Aorta (tissue), 5 donors: ENCODE measurements around the gene USH2A. TPM values are rescaled to one million over a fixed set of nuclear protein-coding genes. Genes with fewer than 3 reads are reported as not detected.

Source experiments
- ATAC-seq: fragments of 200-7000 bp; cut with Tn5 transposase; one replicate; pipeline ENCODE4 v1.9.1; 2022; ENCODE audit warnings: moderate library complexity; ENCODE audit not compliant: low FRiP score
- DNase-seq, 2 donors: peaks; one replicate each; pipeline ENCODE4 v3.0.0-alpha.2; 2020
- H3K27ac ChIP-seq, 2 donors: one replicate each; pipeline ENCODE4 v1.5.1; 2013; ENCODE audit warnings: low read length in 2 of 2, mild to moderate bottlenecking in 2 of 2, moderate library complexity in 2 of 2, control low read depth in 1 of 2, inconsistent platforms in 1 of 2, low read depth in 1 of 2
- H3K27me3 ChIP-seq, 2 donors: one replicate each; pipeline ENCODE4 v1.6.1; 2013; ENCODE audit warnings: control low read depth in 1 of 2, low read length in 1 of 2, mild to moderate bottlenecking in 1 of 2, moderate library complexity in 1 of 2; ENCODE audit not compliant: insufficient read depth in 2 of 2, control insufficient read depth in 1 of 2
- H3K36me3 ChIP-seq, 2 donors: one replicate each; pipeline ENCODE4 v1.6.1; 2013; ENCODE audit warnings: control low read depth in 1 of 2, low read length in 1 of 2, mild to moderate bottlenecking in 1 of 2; ENCODE audit not compliant: insufficient read depth in 2 of 2, control insufficient read depth in 1 of 2
- H3K4me1 ChIP-seq, 2 donors: one replicate each; pipeline ENCODE4 v1.6.1; 2013; ENCODE audit warnings: low read length in 2 of 2, control low read depth in 1 of 2, mild to moderate bottlenecking in 1 of 2, moderate library complexity in 1 of 2; ENCODE audit not compliant: insufficient read depth in 2 of 2, control insufficient read depth in 1 of 2
- H3K4me3 ChIP-seq, 2 donors: one replicate each; pipeline ENCODE4 v1.5.1; 2013; ENCODE audit warnings: low read length in 2 of 2, control low read depth in 1 of 2, mild to moderate bottlenecking in 1 of 2
- H3K9me3 ChIP-seq: one replicate; pipeline ENCODE4 v1.6.1; 2013; ENCODE audit warnings: mild to moderate bottlenecking, low read length; ENCODE audit not compliant: control insufficient read depth
- WGBS, 2 donors: extraction: QIAGEN DNeasy Blood & Tissue Kit; methylation state at CpG; one replicate each; pipeline ENCODE4 v1.1.7; 2013; 5-methylcytosine and 5-hydroxymethylcytosine counted together
- intact Hi-C, 2 donors: fragments of 100-400 bp; cut with DNase I; formaldehyde crosslinking; loops; one replicate each; pipeline versions ENCODE4 v1.14.2 to v1.15.0; 2022
- polyA plus RNA-seq, 2 donors: library from polyadenylated mRNA; stranded (reverse); fragments of 200-250 nt; gene quantifications; one replicate each; pipeline ENCODE4 v1.2.3, GENCODE V29; 2013
- total RNA-seq, 2 donors: library from RNA; stranded (reverse); fragmentation: NEBNext Ultra II Directional; extraction: Animal tissue kit (Norgen Biotek cat#: 25700); gene quantifications; one replicate each; pipeline ENCODE4 v1.2.1, GENCODE V29; 2021
- donor health status: healthy with polysubstance abuse.
- donor health status: Bipolar disorder and iron deficiency.
- donor health status: DM: no; HTN: no; CAD: no.
- donor health status: DM: no; HTN: no; CAD: no.
- donor health status: DM: yes; HTN: yes; CAD: no.

The USH2A gene
- total and polyA plus RNA-seq, 4 donors, result 0.13 TPM; not detected in 3

GRCh38 chr1:216057063-216057462, 366.2 kb downstream of the USH2A start:
- intact Hi-C loops, result no loop called here
- no peak overlapping the region for H3K27ac ChIP-seq
- no peak for DNase-seq
- H3K27me3 ChIP-seq, result no peaks in the 10 kb centered on the region
- WGBS, 2 donors, result 4 to 7% methylated on average over 1 of the region's 1 CpG
- no peaks in the 10 kb centered on the region for H3K9me3 ChIP-seq
- ATAC-seq, result no peak
- H3K36me3 ChIP-seq, result no peaks in the 10 kb centered on the region
- H3K4me1 ChIP-seq, result no peaks in the 10 kb centered on the region
- no peak overlapping the region for H3K4me3 ChIP-seq

- no peaks in the 10 kb centered on the region for H3K9me3 ChIP-seq
- H3K4me3 ChIP-seq, result no peak overlapping the region
- ATAC-seq (no peak), DNase-seq (no peak)
- no peaks in the 10 kb centered on the region for H3K27me3 ChIP-seq
- WGBS, 2 donors, result 68 to 82% methylated on average over 1 of the region's 1 CpG
- intact Hi-C loops, result no loop called here
- H3K36me3 ChIP-seq, result no peaks in the 10 kb centered on the region
- no peak overlapping the region for H3K27ac ChIP-seq
- no peaks in the 10 kb centered on the region for H3K4me1 ChIP-seq
Observed at GRCh38 chr1:216055004-216055403, 368.2 kb downstream of the USH2A start.

- DNase-seq, result no peak
- no peak for ATAC-seq
- intact Hi-C loops, result no loop called here
- Histone ChIP-seq H3K27me3 (no peaks in the 10 kb centered on the region), H3K9me3 (no peaks in the 10 kb centered on the region), H3K4me1 (no peaks in the 10 kb centered on the region), H3K27ac (no peak overlapping the region), H3K4me3 (no peak overlapping the region), H3K36me3 (no peaks in the 10 kb centered on the region)
- WGBS, 2 donors, result 62 to 64% methylated on average over 7 of the region's 7 CpGs
Observed at GRCh38 chr1:216054600-216054999, 368.6 kb downstream of the USH2A start.

GRCh38 chr1:216051071-216051470, 372.2 kb downstream of the USH2A start:
- ATAC-seq, result no peak
- intact Hi-C loops, result no loop called here
- Histone ChIP-seq H3K9me3 (no peaks in the 10 kb centered on the region), H3K27ac (no peak overlapping the region), H3K4me3 (no peak overlapping the region), H3K4me1 (no peaks in the 10 kb centered on the region), H3K27me3 (no peaks in the 10 kb centered on the region), H3K36me3 (no peaks in the 10 kb centered on the region)
- DNase-seq, result no peak
- 23 to 24% methylated on average over 3 of the region's 3 CpGs for whole genome bisulfite sequencing, 2 donors

GRCh38 chr1:216049741-216050430, 373.4 kb downstream of the USH2A start:
- intact Hi-C loops, result no loop called here
- Histone ChIP-seq H3K4me1 (no peaks in the 10 kb centered on the region), H3K27ac (no peak overlapping the region), H3K36me3 (no peaks in the 10 kb centered on the region), H3K9me3 (no peaks in the 10 kb centered on the region), H3K27me3 (no peaks in the 10 kb centered on the region), H3K4me3 (no peak overlapping the region)
- no peak for DNase-seq
- WGBS, 2 donors, result 57 to 61% methylated on average over 9 of the region's 9 CpGs
- no peak for ATAC-seq

GRCh38 chr1:216047811-216048572, 375.3 kb downstream of the USH2A start:
- DNase-seq (no peak), ATAC-seq (no peak)
- Histone ChIP-seq H3K4me3 (no peak overlapping the region), H3K36me3 (no peaks in the 10 kb centered on the region), H3K4me1 (no peaks in the 10 kb centered on the region), H3K9me3 (no peaks in the 10 kb centered on the region), H3K27me3 (no peaks in the 10 kb centered on the region), H3K27ac (no peak overlapping the region)
- WGBS, 2 donors, result 36 to 39% methylated on average over 3 of the region's 3 CpGs
- intact Hi-C loops, result no loop called here

GRCh38 chr1:216046336-216046735, 376.9 kb downstream of the USH2A start:
- Histone ChIP-seq H3K4me1 (no peaks in the 10 kb centered on the region), H3K27ac (no peak overlapping the region), H3K27me3 (no peaks in the 10 kb centered on the region), H3K9me3 (no peaks in the 10 kb centered on the region), H3K4me3 (no peak overlapping the region), H3K36me3 (no peaks in the 10 kb centered on the region)
- no peak for DNase-seq
- ATAC-seq, result no peak
- intact Hi-C loops, result no loop called here
- 63 to 75% methylated on average over 4 of the region's 4 CpGs for WGBS, 2 donors

- WGBS, 2 donors, result 92 to 100% methylated on average over 1 of the region's 1 CpG
- ATAC-seq, result no peak
Observed at GRCh38 chr1:216045400-216045799, 377.8 kb downstream of the USH2A start.

GRCh38 chr1:216044538-216044937, 378.7 kb downstream of the USH2A start:
- Histone ChIP-seq H3K27ac (no peak overlapping the region), H3K4me1 (no peaks in the 10 kb centered on the region), H3K4me3 (no peak overlapping the region), H3K36me3 (no peaks in the 10 kb centered on the region), H3K9me3 (no peaks in the 10 kb centered on the region), H3K27me3 (no peaks in the 10 kb centered on the region)
- ATAC-seq, result no peak
- intact Hi-C loops, result no loop called here
- 73 to 80% methylated on average over 2 of the region's 2 CpGs for WGBS, 2 donors
- no peak for DNase-seq

More at GRCh38 chr1:216045400-216045799, 377.8 kb downstream of the USH2A start:
- H3K36me3 ChIP-seq, result no peaks in the 10 kb centered on the region
- no peak for DNase-seq
- H3K4me1 ChIP-seq, result no peaks in the 10 kb centered on the region
- H3K27me3 ChIP-seq, result no peaks in the 10 kb centered on the region
- no peak overlapping the region for H3K27ac ChIP-seq
- no peaks in the 10 kb centered on the region for H3K9me3 ChIP-seq
- intact Hi-C loops, result no loop called here
- H3K4me3 ChIP-seq, result no peak overlapping the region
